Nephron (organoid): ENCODE results near the gene SLC35B3.
"Not testable (repeated sequence)": the region's sequence is repeated elsewhere in the genome, so short reads cannot be mapped to it uniquely, and the experiment has no call there.

Source experiments
- H3K27ac Mint-ChIP-seq, 3 experiments: 2 replicates each; pipeline ENCODE4 v1.8.0; 2020; ENCODE audit warnings: mixed read lengths in 3 of 3, mild to moderate bottlenecking in 2 of 3, moderate library complexity in 1 of 3
- H3K27me3 Mint-ChIP-seq: 2 replicates; pipeline ENCODE4 v1.8.0; 2021; ENCODE audit warnings: low read depth, mild to moderate bottlenecking, moderate library complexity, mixed read lengths
- H3K36me3 Mint-ChIP-seq: 2 replicates; pipeline ENCODE4 v1.8.0; 2020; ENCODE audit warnings: low read depth, mixed read lengths
- H3K4me1 Mint-ChIP-seq: 2 replicates; pipeline ENCODE4 v1.8.0; 2020; ENCODE audit warnings: mixed read lengths
- H3K4me3 Mint-ChIP-seq, 3 experiments: 2 replicates each; pipeline ENCODE4 v1.8.0; 2020; ENCODE audit warnings: mild to moderate bottlenecking in 3 of 3, mixed read lengths in 3 of 3, moderate library complexity in 2 of 3
- H3K9me3 Mint-ChIP-seq: 2 replicates; pipeline ENCODE4 v1.8.0; 2020; ENCODE audit warnings: mixed read lengths
- CTCF ChIP-seq, 3 experiments: fragments of 200-600 bp; sonication (generic); IDR thresholded peaks; one replicate each; pipeline ENCODE4 v1.5.0; 2021; ENCODE audit warnings: antibody characterized with exemption in 3 of 3; ENCODE audit not compliant: unreplicated experiment in 3 of 3

SLC35B3 gene

GRCh38 chr6:8468552-8469356, 33.4 kb upstream of the SLC35B3 start:
- no peaks in the 10 kb centered on the region for H3K27me3 Mint-ChIP-seq
- H3K4me3 Mint-ChIP-seq, result no peak overlapping the region
- no peak overlapping the region for H3K27ac Mint-ChIP-seq
- H3K4me1 Mint-ChIP-seq, result no peaks in the 10 kb centered on the region
- no peaks in the 10 kb centered on the region for H3K9me3 Mint-ChIP-seq
- no peak for TF ChIP-seq CTCF (IDR thresholded peaks at IDR 0.05; ENCODE audit: unreplicated experiment in 3 of 3)
- no peaks in the 10 kb centered on the region for H3K36me3 Mint-ChIP-seq

DNA sequence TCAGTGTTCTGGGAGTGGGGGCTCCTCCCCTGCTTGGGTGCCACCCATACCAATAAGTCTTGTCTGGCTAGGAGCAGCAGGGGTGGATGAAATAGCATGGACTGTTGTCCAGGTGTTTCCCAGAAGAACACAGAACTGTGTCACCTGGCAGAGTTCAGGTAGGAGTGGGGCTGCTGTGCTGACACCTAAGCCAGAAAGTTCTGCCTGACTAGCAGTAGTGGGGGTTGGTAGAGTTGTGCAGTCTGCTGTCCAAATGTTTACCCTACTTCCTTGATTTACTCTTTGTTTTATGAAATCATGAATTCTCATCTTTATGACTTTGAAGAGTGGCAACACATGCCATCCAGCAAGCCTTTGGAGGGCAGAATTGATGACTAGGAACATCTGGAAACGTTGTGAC, 27.3 kb upstream of the SLC35B3 start:
- peaks cover 3% of the 10 kb centered on the region for H3K36me3 Mint-ChIP-seq
- no peak for TF ChIP-seq CTCF (IDR thresholded peaks at IDR 0.05; ENCODE audit: unreplicated experiment in 3 of 3)
- H3K4me3 Mint-ChIP-seq, result no peak overlapping the region
- no peaks in the 10 kb centered on the region for H3K4me1 Mint-ChIP-seq
- no peaks in the 10 kb centered on the region for H3K27me3 Mint-ChIP-seq
- H3K9me3 Mint-ChIP-seq, result peaks cover 23% of the 10 kb centered on the region
- no peak overlapping the region for H3K27ac Mint-ChIP-seq

GRCh38 chr6:8462169-8462568, 26.8 kb upstream of the SLC35B3 start:
- Mint-ChIP-seq H3K36me3 (peaks cover 3% of the 10 kb centered on the region), H3K27ac (no peak overlapping the region), H3K4me1 (no peaks in the 10 kb centered on the region), H3K27me3 (no peaks in the 10 kb centered on the region), H3K9me3 (peaks cover 24% of the 10 kb centered on the region), H3K4me3 (no peak overlapping the region)
- no peak for TF ChIP-seq CTCF (IDR thresholded peaks at IDR 0.05; ENCODE audit: unreplicated experiment in 3 of 3)

DNA sequence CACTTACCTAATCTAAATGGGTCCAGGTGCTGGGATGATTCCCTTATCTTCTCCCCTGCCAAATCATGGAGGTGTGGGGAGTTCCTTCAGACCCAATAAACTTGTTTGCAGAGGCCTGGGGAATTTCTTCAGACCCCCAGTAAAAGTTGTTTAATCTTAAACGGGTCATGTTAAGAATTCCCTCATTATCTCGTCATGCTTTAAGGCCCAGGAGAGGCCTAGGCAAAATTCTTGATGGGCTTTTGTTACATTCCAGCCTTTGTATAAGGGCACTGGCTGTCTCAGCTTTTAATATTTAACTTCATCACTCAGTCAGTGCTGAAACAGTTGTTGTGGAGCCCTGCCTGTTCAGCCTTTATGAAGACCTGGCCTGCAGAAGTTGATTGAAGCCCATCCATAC, 11.0 kb upstream of the SLC35B3 start:
- H3K9me3 Mint-ChIP-seq, result no peaks in the 10 kb centered on the region
- TF ChIP-seq CTCF (IDR thresholded peaks at IDR 0.05; ENCODE audit: unreplicated experiment in 3 of 3), result no peak
- no peak overlapping the region for H3K4me3 Mint-ChIP-seq
- H3K36me3 Mint-ChIP-seq, result no peaks in the 10 kb centered on the region
- H3K27ac Mint-ChIP-seq, result peak overlapping the region; percentile 95 to 97 (median 96)
- H3K4me1 Mint-ChIP-seq, result no peaks in the 10 kb centered on the region
- H3K27me3 Mint-ChIP-seq, result no peaks in the 10 kb centered on the region

- H3K4me1 Mint-ChIP-seq, H3K4me3 Mint-ChIP-seq, H3K36me3 Mint-ChIP-seq, H3K9me3 Mint-ChIP-seq, H3K27me3 Mint-ChIP-seq: not testable (repeated sequence)
- H3K27ac Mint-ChIP-seq, result peak overlapping the region; percentile 95 to 97 (median 96)
These were observed 10.6 kb upstream of the SLC35B3 start for GRCh38 chr6:8445930-8446329.

DNA sequence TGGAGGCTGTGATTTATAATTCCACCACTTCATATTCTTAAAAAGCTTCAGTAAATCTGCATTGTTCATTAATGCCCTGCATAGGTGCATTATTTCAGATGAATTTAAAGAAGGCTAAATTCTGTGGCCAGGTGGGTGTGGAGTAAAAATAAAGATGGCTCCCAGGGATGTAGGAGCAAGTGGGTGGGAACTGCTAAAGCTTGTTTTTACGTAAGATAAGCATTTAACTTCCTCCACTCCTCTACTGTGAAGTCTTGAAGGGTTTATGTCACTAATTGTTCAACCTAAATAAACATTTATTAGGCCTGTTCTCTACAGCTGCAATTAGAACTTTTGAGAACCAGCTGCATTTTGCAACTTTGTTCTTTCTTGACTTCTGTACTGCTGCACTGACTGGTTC, 6.8 kb upstream of the SLC35B3 start:
- no peaks in the 10 kb centered on the region for H3K27me3 Mint-ChIP-seq
- no peak overlapping the region for H3K4me3 Mint-ChIP-seq
- peaks cover 1% of the 10 kb centered on the region for H3K4me1 Mint-ChIP-seq
- no peak for TF ChIP-seq CTCF (IDR thresholded peaks at IDR 0.05; ENCODE audit: unreplicated experiment in 3 of 3)
- H3K36me3 Mint-ChIP-seq, result no peaks in the 10 kb centered on the region
- no peak overlapping the region for H3K27ac Mint-ChIP-seq
- no peaks in the 10 kb centered on the region for H3K9me3 Mint-ChIP-seq
